Suprapubic skin (tissue), 4 donors: ENCODE data around the gene AFF4. TPM values are rescaled to one million over a fixed set of nuclear protein-coding genes. Genes with fewer than 3 reads are reported as not detected.

Source experiments
- DNase-seq, 2 donors: peaks; one replicate each; pipeline ENCODE4 v3.0.0-alpha.2; 2019; ENCODE audit warnings: low spot score in 2 of 2
- H3K27ac ChIP-seq: fragments of 200-600 bp; sonication (generic); one replicate; pipeline ENCODE4 v1.5.1; 2019
- H3K27me3 ChIP-seq: fragments of 200-600 bp; sonication (generic); one replicate; pipeline ENCODE4 v1.5.1; 2019
- H3K36me3 ChIP-seq: fragments of 200-600 bp; sonication (generic); one replicate; pipeline ENCODE4 v1.5.1; 2019
- H3K4me1 ChIP-seq: fragments of 200-600 bp; sonication (generic); one replicate; pipeline ENCODE4 v1.5.1; 2019
- H3K4me3 ChIP-seq: fragments of 200-600 bp; sonication (generic); one replicate; pipeline ENCODE4 v1.5.1; 2019; ENCODE audit warnings: mild to moderate bottlenecking
- H3K9me3 ChIP-seq: fragments of 200-600 bp; sonication (generic); one replicate; pipeline ENCODE4 v1.5.1; 2019
- CTCF ChIP-seq, 2 donors: fragments of 200-600 bp in 1 of 2; fragments of 450-650 bp in 1 of 2; sonication (generic) in 1 of 2; IDR thresholded peaks; one replicate each; pipeline ENCODE4 v1.5.1; 2016 to 2019; ENCODE audit warnings: antibody characterized with exemption in 2 of 2, mild to moderate bottlenecking in 1 of 2, moderate library complexity in 1 of 2
- EP300 ChIP-seq: sonication (generic); formaldehyde crosslinking; IDR thresholded peaks from one replicate; pipeline ENCODE4 v1.6.1; 2017; ENCODE audit warnings: antibody characterized with exemption
- POLR2A ChIP-seq, 2 donors: fragments of 450-650 bp; IDR thresholded peaks; one replicate each; pipeline ENCODE4 v1.6.1; 2017; ENCODE audit warnings: antibody characterized with exemption in 2 of 2, mild to moderate bottlenecking in 2 of 2, moderate library complexity in 2 of 2
- POLR2AphosphoS5 ChIP-seq, 3 donors: sonication (generic); formaldehyde crosslinking; IDR thresholded peaks; one replicate each; pipeline ENCODE4 v1.6.1; 2017; ENCODE audit warnings: antibody characterized with exemption in 3 of 3
- WGBS: methylation state at CpG from one replicate; pipeline ENCODE4 v1.1.5; 2018; 5-methylcytosine and 5-hydroxymethylcytosine counted together
- total RNA-seq, 4 donors: library from RNA; depleted of rRNA; stranded (reverse); fragments of >200 nt; gene quantifications; one replicate each; pipeline ENCODE4 v1.1.0, GENCODE V29; 2016

AFF4 gene
- total RNA-seq, 4 donors from 2014 or later: 55.8 to 107 (median 71.7) TPM

- no peak for DNase-seq
- Histone ChIP-seq H3K9me3 (no peaks in the 10 kb centered on the region), H3K4me1 (peaks cover 19% of the 10 kb centered on the region), H3K27ac (no peak overlapping the region), H3K4me3 (no peak overlapping the region), H3K36me3 (no peaks in the 10 kb centered on the region), H3K27me3 (no peaks in the 10 kb centered on the region)
- 74% methylated on average over 3 of the region's 3 CpGs for WGBS
- TF ChIP-seq EP300: no peak
- no peak for TF ChIP-seq POLR2AphosphoS5 (IDR thresholded peaks at IDR 0.05)
- no peak for TF ChIP-seq CTCF (IDR thresholded peaks at IDR 0.05)
- no peak for TF ChIP-seq POLR2A (IDR thresholded peaks at IDR 0.05)
Measured at GRCh38 chr5:132943362-132944022, 19.9 kb downstream of the AFF4 start.

GRCh38 chr5:132941331-132941730, 22.1 kb downstream of the AFF4 start:
- 88% methylated on average over 5 of the region's 5 CpGs for WGBS
- Histone ChIP-seq H3K4me1 (peaks cover 13% of the 10 kb centered on the region), H3K27ac (no peak overlapping the region), H3K36me3 (peaks cover 5% of the 10 kb centered on the region), H3K27me3 (no peaks in the 10 kb centered on the region), H3K4me3 (no peak overlapping the region), H3K9me3 (no peaks in the 10 kb centered on the region)
- no peak for DNase-seq
- TF ChIP-seq POLR2A (IDR thresholded peaks at IDR 0.05) (no peak), EP300 (no peak), POLR2AphosphoS5 (IDR thresholded peaks at IDR 0.05) (no peak), CTCF (IDR thresholded peaks at IDR 0.05) (no peak)

GRCh38 chr5:132928062-132928407, 35.4 kb downstream of the AFF4 start:
- 86% methylated on average over 2 of the region's 2 CpGs for WGBS
- Histone ChIP-seq H3K4me3 (no peak overlapping the region), H3K36me3 (peaks cover 76% of the 10 kb centered on the region), H3K4me1 (no peaks in the 10 kb centered on the region), H3K27ac (no peak overlapping the region), H3K27me3 (no peaks in the 10 kb centered on the region), H3K9me3 (no peaks in the 10 kb centered on the region)
- TF ChIP-seq POLR2A (IDR thresholded peaks at IDR 0.05): no peak
- no peak for TF ChIP-seq CTCF (IDR thresholded peaks at IDR 0.05)
- TF ChIP-seq POLR2AphosphoS5 (IDR thresholded peaks at IDR 0.05): no peak
- TF ChIP-seq EP300: no peak
- DNase-seq: no peak

GRCh38 chr5:132927355-132928061, 35.9 kb downstream of the AFF4 start:
- H3K4me3 ChIP-seq: no peak overlapping the region
- H3K36me3 ChIP-seq: peaks cover 77% of the 10 kb centered on the region
- DNase-seq: no peak
- H3K27ac ChIP-seq: no peak overlapping the region
- 82% methylated on average over 2 of the region's 2 CpGs for WGBS
- H3K27me3 ChIP-seq: no peaks in the 10 kb centered on the region
- no peaks in the 10 kb centered on the region for H3K9me3 ChIP-seq
- H3K4me1 ChIP-seq: no peaks in the 10 kb centered on the region
- no peak for TF ChIP-seq CTCF (IDR thresholded peaks at IDR 0.05)
- TF ChIP-seq POLR2A (IDR thresholded peaks at IDR 0.05): no peak
- TF ChIP-seq POLR2AphosphoS5 (IDR thresholded peaks at IDR 0.05): no peak
- TF ChIP-seq EP300: no peak

GRCh38 chr5:132926437-132926836, 37.0 kb downstream of the AFF4 start:
- no peaks in the 10 kb centered on the region for H3K27me3 ChIP-seq
- H3K36me3 ChIP-seq: peaks cover 82% of the 10 kb centered on the region
- no peak for TF ChIP-seq POLR2A (IDR thresholded peaks at IDR 0.05)
- H3K4me1 ChIP-seq: no peaks in the 10 kb centered on the region
- no peak for DNase-seq
- H3K4me3 ChIP-seq: no peak overlapping the region
- no peaks in the 10 kb centered on the region for H3K9me3 ChIP-seq
- no peak overlapping the region for H3K27ac ChIP-seq
- WGBS: 97% methylated on average over 4 of the region's 4 CpGs
